ENCODE results near the gene SLC6A18.

DNA sequence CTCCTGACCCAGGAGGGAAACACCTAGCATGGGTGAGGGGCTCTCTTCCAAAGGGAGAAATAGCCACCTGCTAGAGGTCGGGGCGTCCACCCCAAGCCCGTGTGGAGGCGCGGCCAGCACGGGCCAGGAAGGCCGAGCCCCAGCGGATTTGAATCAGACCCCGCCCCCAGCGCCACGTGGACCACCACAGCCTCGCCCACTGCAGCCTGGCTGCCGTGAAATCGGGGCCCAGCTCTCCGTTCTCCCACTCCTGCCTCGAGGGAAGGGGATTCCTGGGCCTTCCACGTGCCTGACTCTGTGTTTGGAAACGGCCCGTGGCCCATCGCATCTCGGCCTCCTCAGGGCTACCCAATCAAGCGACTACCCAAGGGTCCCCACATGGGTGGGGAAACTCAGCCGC is 31.6 kb downstream of the SLC6A18 start:
- TF ChIP-seq, protein P1, sequence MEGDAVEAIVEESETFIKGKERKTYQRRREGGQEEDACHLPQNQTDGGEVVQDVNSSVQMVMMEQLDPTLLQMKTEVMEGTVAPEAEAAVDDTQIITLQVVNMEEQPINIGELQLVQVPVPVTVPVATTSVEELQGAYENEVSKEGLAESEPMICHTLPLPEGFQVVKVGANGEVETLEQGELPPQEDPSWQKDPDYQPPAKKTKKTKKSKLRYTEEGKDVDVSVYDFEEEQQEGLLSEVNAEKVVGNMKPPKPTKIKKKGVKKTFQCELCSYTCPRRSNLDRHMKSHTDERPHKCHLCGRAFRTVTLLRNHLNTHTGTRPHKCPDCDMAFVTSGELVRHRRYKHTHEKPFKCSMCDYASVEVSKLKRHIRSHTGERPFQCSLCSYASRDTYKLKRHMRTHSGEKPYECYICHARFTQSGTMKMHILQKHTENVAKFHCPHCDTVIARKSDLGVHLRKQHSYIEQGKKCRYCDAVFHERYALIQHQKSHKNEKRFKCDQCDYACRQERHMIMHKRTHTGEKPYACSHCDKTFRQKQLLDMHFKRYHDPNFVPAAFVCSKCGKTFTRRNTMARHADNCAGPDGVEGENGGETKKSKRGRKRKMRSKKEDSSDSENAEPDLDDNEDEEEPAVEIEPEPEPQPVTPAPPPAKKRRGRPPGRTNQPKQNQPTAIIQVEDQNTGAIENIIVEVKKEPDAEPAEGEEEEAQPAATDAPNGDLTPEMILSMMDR (IDR thresholded peaks at IDR 0.05): no peak
- TF ChIP-seq POLR2A (IDR thresholded peaks at IDR 0.05): no peak

All from prostate gland (tissue), 2 donors.